NCI-H2227 treated with DMSO at 0.1 percent for 48 hours (cell line): Measurements from ENCODE around the gene GJE1.

ENCODE experiments used
- DNase-seq: peaks from one replicate; lab custom pipeline; 2025; lab: John Stamatoyannopoulos, UW

Gene GJE1

GRCh38 chr6:142165227-142165626 is 32.5 kb downstream of the GJE1 start:
- DNase-seq: no peak

- no peak for DNase-seq
These were observed 34.3 kb downstream of the GJE1 start for GRCh38 chr6:142167071-142167470.

- no peak for DNase-seq
These were observed 34.8 kb downstream of the GJE1 start for GRCh38 chr6:142167486-142167885.

GRCh38 chr6:142171351-142171750 is 38.6 kb downstream of the GJE1 start:
- DNase-seq: no peak

- DNase-seq: no peak
These were observed 40.0 kb downstream of the GJE1 start for GRCh38 chr6:142172758-142173157.

- no peak for DNase-seq
These were observed 41.3 kb downstream of the GJE1 start for GRCh38 chr6:142173980-142174379.

- DNase-seq: no peak
These were observed 42.0 kb downstream of the GJE1 start for GRCh38 chr6:142174703-142175102.

GRCh38 chr6:142178129-142178528 is 45.4 kb downstream of the GJE1 start:
- no peak for DNase-seq

GRCh38 chr6:142182004-142182403 is 49.3 kb downstream of the GJE1 start:
- no peak for DNase-seq

GRCh38 chr6:142183351-142183750 is 50.6 kb downstream of the GJE1 start:
- no peak for DNase-seq

GRCh38 chr6:142184307-142184706 is 51.6 kb downstream of the GJE1 start:
- no peak for DNase-seq
